ENCODE measurements around the gene FANCL. TPM values are rescaled to one million over a fixed set of nuclear protein-coding genes. Genes with fewer than 3 reads are reported as not detected.

FANCL gene
- total and polyA plus RNA-seq, 9 of the 15 experiments (the other 6 are each of a cell fraction or from before 2014, with no cell fraction given), result 36.7 to 120 (median 58.5) TPM

GRCh38 chr2:58240670-58241545, at the start of gene FANCL (continued):
- TF ChIP-seq HINFP (tag; conservative IDR thresholded peaks at IDR 0.05; ENCODE audit: low read depth) (no peak), RBM17 (IDR thresholded peaks at IDR 0.05; ENCODE audit: borderline replicate concordance, low read depth, low read length) (no peak), KLF16 (IDR thresholded peaks at IDR 0.05) (no peak), TAF1 (IDR thresholded peaks at IDR 0.05; ENCODE audit: control insufficient read depth, extremely low read depth, insufficient read depth, low read length, severe bottlenecking) (peak; percentile 70), MEF2A (IDR thresholded peaks at IDR 0.05; ENCODE audit: control insufficient read depth, low read depth, low read length) (no peak), ZNF639 (CRISPR knock-in tag; conservative IDR thresholded peaks at IDR 0.05 in 1 of 2, IDR thresholded peaks at IDR 0.05 in 1 of 2) (peak in 1 of 2 experiments; percentile 63; a peak in 1 of 4 replicates), HMG20A (CRISPR knock-in tag; conservative IDR thresholded peaks at IDR 0.05) (no peak), GABPB1 (CRISPR knock-in tag; IDR thresholded peaks at IDR 0.05) (peak; percentile 85), SMAD1 (IDR thresholded peaks at IDR 0.05; ENCODE audit: low read depth, low read length, partially characterized antibody) (peak; percentile 89), ZNF707 (CRISPR knock-in tag; conservative IDR thresholded peaks at IDR 0.05) (no peak), ILF3 (IDR thresholded peaks at IDR 0.05; ENCODE audit: borderline replicate concordance) (no peak), FOXJ2 (tag; IDR thresholded peaks at IDR 0.05) (no peak), NCOA2 (IDR thresholded peaks at IDR 0.05; ENCODE audit: partially characterized antibody in 2 of 2) (peak in 1 of 2 experiments; percentile 51), TCF7L2 (IDR thresholded peaks at IDR 0.05; ENCODE audit: low read depth, low read length) (no peak), CUX1 (CRISPR knock-in tag; IDR thresholded peaks at IDR 0.05) (no peak), MNT (conservative IDR thresholded peaks at IDR 0.05) (peak; percentile 49 to 77; a peak in 3 of 4 replicates)

Data from K562 (cell line).